Measurements from ENCODE around the gene ACOT6.

DNA sequence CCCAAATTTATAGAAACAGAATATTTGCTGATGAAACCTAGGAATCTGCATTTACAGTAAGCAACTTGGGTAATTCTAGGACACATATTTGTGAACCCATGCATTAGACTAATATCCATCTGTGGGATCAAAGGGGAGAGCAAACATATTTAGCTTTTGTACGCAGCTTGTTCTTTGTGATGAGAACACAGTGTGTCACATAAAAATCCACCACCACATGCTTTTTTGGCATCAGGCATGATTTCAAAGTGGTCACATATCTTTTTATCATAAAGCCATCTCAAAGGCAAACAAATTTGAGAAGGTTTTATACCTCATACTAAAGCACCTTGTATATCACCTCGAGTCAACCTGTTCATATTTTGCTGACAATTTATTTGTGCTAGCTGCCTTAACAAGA, 48.2 kb downstream of the ACOT6 start:
- TF ChIP-seq, protein P1, sequence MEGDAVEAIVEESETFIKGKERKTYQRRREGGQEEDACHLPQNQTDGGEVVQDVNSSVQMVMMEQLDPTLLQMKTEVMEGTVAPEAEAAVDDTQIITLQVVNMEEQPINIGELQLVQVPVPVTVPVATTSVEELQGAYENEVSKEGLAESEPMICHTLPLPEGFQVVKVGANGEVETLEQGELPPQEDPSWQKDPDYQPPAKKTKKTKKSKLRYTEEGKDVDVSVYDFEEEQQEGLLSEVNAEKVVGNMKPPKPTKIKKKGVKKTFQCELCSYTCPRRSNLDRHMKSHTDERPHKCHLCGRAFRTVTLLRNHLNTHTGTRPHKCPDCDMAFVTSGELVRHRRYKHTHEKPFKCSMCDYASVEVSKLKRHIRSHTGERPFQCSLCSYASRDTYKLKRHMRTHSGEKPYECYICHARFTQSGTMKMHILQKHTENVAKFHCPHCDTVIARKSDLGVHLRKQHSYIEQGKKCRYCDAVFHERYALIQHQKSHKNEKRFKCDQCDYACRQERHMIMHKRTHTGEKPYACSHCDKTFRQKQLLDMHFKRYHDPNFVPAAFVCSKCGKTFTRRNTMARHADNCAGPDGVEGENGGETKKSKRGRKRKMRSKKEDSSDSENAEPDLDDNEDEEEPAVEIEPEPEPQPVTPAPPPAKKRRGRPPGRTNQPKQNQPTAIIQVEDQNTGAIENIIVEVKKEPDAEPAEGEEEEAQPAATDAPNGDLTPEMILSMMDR (IDR thresholded peaks at IDR 0.05; ENCODE audit: low read length) = no peak
- no peak for TF ChIP-seq EZH2 (IDR thresholded peaks at IDR 0.05; ENCODE audit: borderline replicate concordance, low read length)

Data from OCI-LY1 (cell line).